OCI-M1 (cell line): ENCODE results near the gene ME3.
"Not testable (repeated sequence)": the region's sequence is repeated elsewhere in the genome, so short reads cannot be mapped to it uniquely, and the experiment has no call there.

ENCODE experiments used
- DNase-seq: peaks from one replicate; lab custom pipeline; 2025; lab: John Stamatoyannopoulos, UW

ME3 gene

GRCh38 chr11:86433361-86434095 lies 238.9 kb downstream of the ME3 start:
- DNase-seq, result not testable (repeated sequence)

DNA sequence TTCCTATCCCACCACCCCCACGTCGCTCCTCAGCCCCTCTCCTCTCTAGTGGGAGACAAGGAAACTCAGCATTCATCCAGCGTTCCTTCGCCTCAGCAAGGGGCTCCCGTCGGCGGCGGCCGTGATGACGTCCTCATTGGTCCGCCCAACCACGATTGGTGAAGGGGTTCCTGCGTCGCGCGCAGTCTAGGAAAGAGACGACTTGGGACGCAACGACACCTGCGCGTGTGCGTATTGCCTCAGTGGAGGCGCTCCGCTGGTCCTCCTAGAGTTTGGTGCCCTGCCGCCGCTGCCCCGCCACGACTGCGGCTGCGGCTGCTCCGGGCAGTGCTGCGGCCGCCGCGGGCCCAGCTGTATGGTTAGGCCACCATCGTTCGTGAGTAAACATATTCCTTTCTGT lies 241.2 kb downstream of the ME3 start:
- DNase-seq, result no peak

- no peak for DNase-seq
Measured at GRCh38 chr11:86427441-86427840, 245.0 kb downstream of the ME3 start.

GRCh38 chr11:86423488-86423887 lies 248.9 kb downstream of the ME3 start:
- DNase-seq, result peak; percentile 56

GRCh38 chr11:86422371-86422770 lies 250.0 kb downstream of the ME3 start:
- DNase-seq, result no peak

DNA sequence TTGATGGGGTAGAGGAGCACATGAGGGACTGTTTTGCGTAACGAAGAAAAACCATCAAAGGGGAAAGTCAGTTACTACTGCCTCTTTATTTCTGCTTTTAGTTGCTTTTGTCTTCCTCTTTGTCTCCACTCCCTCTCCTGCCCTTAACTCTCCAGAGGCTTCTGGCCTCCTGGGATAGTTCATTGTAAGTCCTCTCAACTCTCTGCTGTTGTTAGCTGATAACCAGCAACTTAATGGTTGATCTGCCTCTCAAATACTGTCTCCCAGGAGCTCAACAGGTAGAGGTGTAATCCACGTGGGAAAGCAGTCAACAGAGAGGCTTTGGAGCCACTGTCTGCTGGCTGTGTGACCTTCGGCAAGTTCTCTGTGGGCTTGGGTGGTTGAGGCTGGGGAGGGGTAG lies 250.5 kb downstream of the ME3 start:
- no peak for DNase-seq

GRCh38 chr11:86418917-86419316 lies 253.5 kb downstream of the ME3 start:
- DNase-seq, result peak; percentile 90

DNA sequence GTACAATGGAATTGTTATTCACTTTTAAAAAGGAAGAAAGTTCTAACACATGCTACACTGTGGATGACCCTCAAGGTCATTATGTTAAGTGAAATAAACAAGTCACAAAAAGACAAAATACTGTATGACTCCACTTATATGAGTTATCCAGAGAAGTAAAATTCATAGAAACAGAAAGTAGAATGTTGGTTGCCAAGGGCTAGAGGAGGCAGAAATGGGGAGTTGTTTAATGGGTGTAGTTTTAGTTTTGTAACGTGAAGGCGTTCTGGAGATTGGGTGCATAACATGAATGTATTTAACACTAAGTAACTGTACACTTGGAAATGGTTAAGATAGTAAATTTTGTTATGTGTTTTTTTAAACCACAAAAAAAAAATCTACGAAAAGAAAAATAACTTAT lies 253.9 kb downstream of the ME3 start:
- DNase-seq, result no peak

- no peak for DNase-seq
Measured at GRCh38 chr11:86418106-86418505, 254.3 kb downstream of the ME3 start.

DNA sequence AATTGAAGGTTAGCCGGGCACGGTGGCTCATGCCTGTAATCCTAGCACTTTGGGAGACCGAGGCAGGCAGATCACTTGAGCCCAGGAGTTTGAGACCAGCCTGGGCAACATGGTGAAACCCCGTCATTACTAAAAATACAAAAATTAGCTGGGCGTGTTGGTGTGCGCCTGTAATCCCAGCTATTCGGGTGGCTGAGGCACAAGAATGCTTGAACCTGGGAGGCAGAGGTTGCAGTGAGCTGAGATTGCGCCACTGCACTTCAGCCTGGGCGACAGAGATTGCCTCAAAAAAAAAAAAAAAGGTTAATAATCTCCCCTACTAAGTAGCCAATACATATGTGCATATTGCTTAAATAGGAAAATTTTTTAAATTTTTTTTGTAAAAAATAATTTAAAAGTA lies 255.5 kb downstream of the ME3 start:
- not testable (repeated sequence) for DNase-seq

DNA sequence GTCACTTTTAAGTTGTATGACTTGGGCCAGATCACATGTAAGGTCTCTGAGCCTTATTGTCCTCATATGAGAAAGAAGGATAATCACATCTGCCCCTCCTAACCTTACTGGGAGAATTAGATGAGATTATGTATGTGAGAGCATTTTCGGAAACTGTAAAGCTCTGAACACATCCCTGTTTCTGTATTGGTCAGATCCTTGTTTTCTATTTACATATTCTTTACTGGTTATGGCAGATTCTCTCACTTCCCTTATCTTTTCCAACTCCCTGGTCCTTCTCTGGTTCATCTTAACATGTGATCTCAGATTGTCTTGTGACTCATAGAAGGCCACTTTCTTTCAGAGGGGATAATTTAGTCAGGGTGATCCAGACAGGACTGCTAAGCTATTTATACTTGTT lies 255.9 kb downstream of the ME3 start:
- DNase-seq, result peak; percentile 97

GRCh38 chr11:86415026-86415425 lies 257.4 kb downstream of the ME3 start:
- no peak for DNase-seq

GRCh38 chr11:86414032-86414431 lies 258.4 kb downstream of the ME3 start:
- no peak for DNase-seq

- DNase-seq, result peak; percentile 49
Measured at GRCh38 chr11:86408845-86409244, 263.6 kb downstream of the ME3 start.

- DNase-seq, result no peak
Measured at GRCh38 chr11:86403458-86403857, 269.0 kb downstream of the ME3 start.

- DNase-seq, result no peak
Measured at GRCh38 chr11:86398106-86398505, 274.3 kb downstream of the ME3 start.

DNA sequence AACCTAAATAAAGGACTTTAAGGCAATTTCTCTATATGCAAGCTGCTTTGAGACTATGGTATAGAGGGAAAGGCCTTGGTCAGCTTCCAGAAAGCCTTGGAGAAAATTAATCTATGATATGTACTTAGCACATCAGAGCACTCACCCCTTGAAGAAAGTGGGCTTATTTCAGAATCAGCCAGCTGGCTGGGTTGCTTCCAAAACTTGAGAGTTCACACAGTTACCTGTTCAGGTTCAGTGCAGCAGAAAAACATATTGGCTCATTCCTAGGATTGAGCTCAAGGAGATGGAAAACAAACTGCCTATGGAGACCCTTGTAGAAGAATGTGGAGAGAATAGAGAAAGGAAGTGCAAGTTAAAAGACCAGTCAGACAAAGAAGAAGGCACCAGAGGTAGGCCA lies 275.1 kb downstream of the ME3 start:
- DNase-seq, result no peak

GRCh38 chr11:86396396-86396795 lies 276.0 kb downstream of the ME3 start:
- no peak for DNase-seq

GRCh38 chr11:86395061-86395551 lies 277.3 kb downstream of the ME3 start:
- DNase-seq, result peak; percentile 64
